Activated naive CD8-positive, alpha-beta T cell treated with anti-CD3 and anti-CD28 coated beads, Interleukin-2, amount 50 U/mL, for 24 hours (primary cell): Measurements from ENCODE around the gene IRF2.

Source experiments
- ATAC-seq: fragments of 150-1000 bp; cut with Tn5 transposase; one replicate; pipeline ENCODE4 v1.10.0; 2021
- DNase-seq: peaks from one replicate; pipeline ENCODE4 v3.0.0; 2021
- H3K27ac Mint-ChIP-seq: one replicate; pipeline ENCODE4 v1.8.0; 2021; ENCODE audit warnings: mild to moderate bottlenecking, mixed read lengths
- H3K27me3 Mint-ChIP-seq: one replicate; pipeline ENCODE4 v1.8.0; 2021; ENCODE audit warnings: mixed read lengths
- H3K36me3 Mint-ChIP-seq: one replicate; pipeline ENCODE4 v1.8.0; 2021; ENCODE audit warnings: low read depth, mixed read lengths
- H3K4me1 Mint-ChIP-seq: one replicate; pipeline ENCODE4 v1.8.0; 2021; ENCODE audit warnings: mixed read lengths
- H3K4me3 Mint-ChIP-seq: one replicate; pipeline ENCODE4 v1.8.0; 2021; ENCODE audit warnings: mild to moderate bottlenecking, moderate library complexity, mixed read lengths
- H3K9me3 Mint-ChIP-seq: one replicate; pipeline ENCODE4 v1.8.0; 2021; ENCODE audit warnings: mixed read lengths

The IRF2 gene

DNA sequence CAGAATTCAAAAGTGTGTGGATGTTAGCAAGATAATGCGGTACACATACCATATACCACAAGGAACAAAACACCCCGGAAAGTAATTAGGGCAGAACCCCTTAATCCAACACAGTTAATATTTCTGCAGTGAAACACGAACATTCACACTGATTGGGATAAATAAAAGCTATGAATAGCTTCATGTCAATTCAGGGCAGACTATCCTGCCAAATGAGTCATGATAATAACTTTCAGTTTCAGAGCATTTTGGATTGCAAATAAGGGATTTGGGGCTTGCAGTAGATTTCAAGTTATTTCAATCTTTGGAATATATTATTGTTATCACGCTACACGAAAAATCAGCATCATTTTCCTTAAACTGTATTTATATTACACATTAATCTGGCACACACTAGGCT, 24.3 kb downstream of the IRF2 start:
- ATAC-seq (no peak), DNase-seq (no peak)
- Mint-ChIP-seq H3K27ac (peak overlapping the region; percentile 28), H3K36me3 (peaks cover 19% of the 10 kb centered on the region), H3K4me1 (peaks cover 84% of the 10 kb centered on the region), H3K9me3 (no peaks in the 10 kb centered on the region), H3K4me3 (no peak overlapping the region), H3K27me3 (no peaks in the 10 kb centered on the region)

DNA sequence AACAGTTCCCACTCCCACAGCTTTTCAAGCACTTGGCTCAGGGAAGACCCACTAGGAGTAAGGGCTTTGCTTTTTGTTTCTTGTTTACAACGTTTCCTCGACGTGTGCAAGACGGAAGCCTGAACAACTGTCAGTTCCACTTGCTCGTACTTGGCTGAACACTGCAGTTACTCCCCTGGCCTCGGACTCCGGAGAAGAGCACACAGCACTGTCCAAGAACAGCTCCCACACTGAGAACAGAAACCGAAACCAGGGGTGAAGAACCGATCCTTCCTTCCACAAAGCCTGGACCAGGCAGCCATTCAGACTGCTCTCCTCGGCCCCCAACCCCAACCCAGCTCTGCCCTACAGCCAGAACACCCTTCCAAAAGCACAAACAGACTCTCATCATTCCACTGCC, 25.5 kb downstream of the IRF2 start:
- H3K4me3 Mint-ChIP-seq, result peak overlapping the region; percentile 74
- H3K27me3 Mint-ChIP-seq, result no peaks in the 10 kb centered on the region
- H3K27ac Mint-ChIP-seq, result peak overlapping the region; percentile 63
- ATAC-seq, result no peak
- no peak for DNase-seq
- peaks cover 83% of the 10 kb centered on the region for H3K4me1 Mint-ChIP-seq
- H3K9me3 Mint-ChIP-seq, result no peaks in the 10 kb centered on the region
- H3K36me3 Mint-ChIP-seq, result peaks cover 19% of the 10 kb centered on the region

DNA sequence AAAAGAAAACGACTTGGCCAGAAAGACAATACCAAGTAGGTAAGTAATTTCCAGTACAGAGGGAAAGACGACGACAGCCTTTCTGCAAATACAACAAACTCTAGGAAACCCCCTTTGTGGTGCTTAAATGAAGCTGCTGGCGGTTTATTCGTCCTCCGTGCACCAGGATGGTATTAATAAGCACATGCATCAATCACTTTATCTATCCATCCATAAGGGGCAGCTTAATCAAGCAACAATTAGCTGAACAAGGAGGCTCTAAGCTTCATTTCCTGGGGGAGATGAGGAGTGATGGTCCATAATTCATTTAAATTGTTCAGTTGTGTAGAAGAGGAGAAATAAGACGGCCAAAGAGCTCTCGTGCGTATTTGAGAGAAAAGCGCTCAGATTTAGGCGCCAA, 26.2 kb downstream of the IRF2 start:
- Mint-ChIP-seq H3K9me3 (no peaks in the 10 kb centered on the region), H3K27ac (peak overlapping the region; percentile 68), H3K27me3 (no peaks in the 10 kb centered on the region), H3K4me1 (peaks cover 82% of the 10 kb centered on the region), H3K4me3 (no peak overlapping the region), H3K36me3 (peaks cover 19% of the 10 kb centered on the region)
- DNase-seq (no peak), ATAC-seq (no peak)

DNA sequence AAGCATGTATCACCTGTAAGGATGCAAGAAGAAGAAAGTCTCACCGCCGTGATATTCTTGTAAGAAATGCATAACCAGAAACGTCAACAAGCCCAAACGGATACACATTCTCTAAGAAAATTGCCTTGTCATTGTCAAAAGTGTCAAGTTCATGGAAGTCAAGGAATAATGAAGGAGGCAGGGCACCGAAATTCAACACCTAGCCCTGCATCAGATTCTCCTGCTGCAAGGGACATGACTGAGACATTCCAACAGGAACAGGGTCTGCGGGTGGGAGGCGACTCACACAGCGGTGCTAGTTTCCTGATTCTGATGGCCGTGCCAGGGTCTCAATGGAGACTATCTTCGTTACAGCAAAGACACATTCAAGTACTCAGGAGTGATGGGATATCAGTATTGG, 26.7 kb downstream of the IRF2 start:
- Mint-ChIP-seq H3K4me3 (no peak overlapping the region), H3K27ac (peak overlapping the region; percentile 63), H3K36me3 (peaks cover 19% of the 10 kb centered on the region), H3K27me3 (no peaks in the 10 kb centered on the region), H3K9me3 (no peaks in the 10 kb centered on the region), H3K4me1 (peaks cover 82% of the 10 kb centered on the region)
- ATAC-seq (no peak), DNase-seq (no peak)

DNA sequence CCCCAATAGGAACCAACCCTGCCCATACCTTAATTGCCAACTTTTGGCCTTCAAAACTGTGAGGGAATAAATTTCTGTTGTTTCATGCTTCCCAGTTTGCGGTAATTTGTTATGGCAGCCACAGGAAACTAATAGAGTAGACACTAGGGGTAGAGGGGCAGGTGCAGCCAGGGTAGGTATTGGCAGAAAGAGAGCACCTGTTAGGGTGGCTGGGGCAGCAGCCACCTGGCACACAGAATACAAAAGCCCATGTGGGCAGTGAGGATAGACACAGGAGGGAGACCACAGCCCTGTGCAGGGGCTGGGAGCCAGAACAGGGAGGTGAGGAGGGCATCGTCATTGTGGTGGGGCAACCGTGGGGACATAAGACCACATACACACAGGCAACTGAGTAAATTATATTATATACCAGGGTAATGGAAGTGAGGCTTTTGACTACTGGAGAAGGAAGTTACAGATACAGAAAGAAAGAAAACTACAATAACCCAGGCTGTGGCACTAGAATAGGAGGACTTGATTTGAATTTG, 28.2 kb downstream of the IRF2 start:
- Mint-ChIP-seq H3K4me3 (no peak overlapping the region), H3K36me3 (peaks cover 19% of the 10 kb centered on the region), H3K9me3 (no peaks in the 10 kb centered on the region), H3K4me1 (peaks cover 84% of the 10 kb centered on the region), H3K27me3 (no peaks in the 10 kb centered on the region), H3K27ac (peak overlapping the region; percentile 44)
- ATAC-seq (no peak), DNase-seq (no peak)

DNA sequence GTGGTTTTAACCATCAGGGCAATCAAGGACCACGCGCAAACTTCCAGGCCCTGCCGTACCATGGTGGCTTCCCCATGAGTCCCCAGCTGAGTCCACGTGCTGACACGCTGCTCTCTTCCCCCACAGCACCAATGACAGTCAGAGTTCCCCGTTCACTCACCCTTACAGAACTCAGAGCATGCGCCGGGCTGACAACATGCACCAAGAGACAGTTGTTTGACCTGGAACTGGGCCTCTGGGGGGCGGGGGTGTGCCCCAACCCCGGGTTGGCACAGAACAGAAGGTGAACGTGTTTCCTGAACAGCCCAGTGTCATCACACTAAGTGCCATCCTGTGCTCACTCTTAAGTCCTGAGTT, 29.4 kb downstream of the IRF2 start:
- Mint-ChIP-seq H3K9me3 (no peaks in the 10 kb centered on the region), H3K36me3 (peaks cover 20% of the 10 kb centered on the region), H3K27ac (peak overlapping the region; percentile 68), H3K4me1 (peaks cover 88% of the 10 kb centered on the region), H3K27me3 (no peaks in the 10 kb centered on the region), H3K4me3 (no peak overlapping the region)
- DNase-seq, result peak; percentile 53
- ATAC-seq, result peak; percentile 88

DNA sequence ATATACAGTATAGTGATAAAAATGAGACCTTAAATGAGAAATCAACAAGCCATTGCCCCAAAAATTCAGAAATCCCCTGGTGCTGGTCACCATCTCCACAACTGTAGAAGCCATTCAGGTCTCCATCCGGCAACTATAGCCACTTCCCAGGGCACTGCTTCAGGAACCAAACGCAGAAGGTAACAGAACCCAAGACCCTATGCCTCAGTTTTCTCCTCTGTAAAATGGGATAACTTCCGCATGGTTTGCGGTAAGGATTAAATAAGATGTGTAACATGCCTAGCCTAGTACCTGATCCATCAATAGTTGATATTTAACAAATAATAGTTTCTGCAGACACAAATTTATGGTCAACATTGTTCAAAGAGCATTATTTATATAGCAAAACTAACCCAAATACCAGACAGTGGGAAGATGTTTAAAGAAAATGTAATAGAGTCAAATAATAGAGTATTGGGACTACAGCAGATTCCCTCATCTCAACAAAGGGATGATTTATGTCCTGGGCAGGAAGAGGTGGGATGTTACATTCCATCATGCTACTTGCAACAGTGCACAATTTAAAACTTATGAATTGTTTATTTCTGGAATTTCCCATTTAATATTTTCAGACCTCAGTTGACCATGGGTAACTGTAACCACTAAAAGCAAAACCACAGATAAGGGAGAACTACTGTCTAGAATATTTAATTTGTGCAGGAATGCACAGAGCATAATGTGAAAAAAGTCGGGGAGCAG, 30.0 kb downstream of the IRF2 start:
- DNase-seq (no peak), ATAC-seq (no peak)
- H3K4me1 Mint-ChIP-seq, result peaks cover 82% of the 10 kb centered on the region
- H3K27ac Mint-ChIP-seq, result peak overlapping the region; percentile 68
- no peaks in the 10 kb centered on the region for H3K27me3 Mint-ChIP-seq
- no peaks in the 10 kb centered on the region for H3K9me3 Mint-ChIP-seq
- peaks cover 16% of the 10 kb centered on the region for H3K36me3 Mint-ChIP-seq
- H3K4me3 Mint-ChIP-seq, result no peak overlapping the region

DNA sequence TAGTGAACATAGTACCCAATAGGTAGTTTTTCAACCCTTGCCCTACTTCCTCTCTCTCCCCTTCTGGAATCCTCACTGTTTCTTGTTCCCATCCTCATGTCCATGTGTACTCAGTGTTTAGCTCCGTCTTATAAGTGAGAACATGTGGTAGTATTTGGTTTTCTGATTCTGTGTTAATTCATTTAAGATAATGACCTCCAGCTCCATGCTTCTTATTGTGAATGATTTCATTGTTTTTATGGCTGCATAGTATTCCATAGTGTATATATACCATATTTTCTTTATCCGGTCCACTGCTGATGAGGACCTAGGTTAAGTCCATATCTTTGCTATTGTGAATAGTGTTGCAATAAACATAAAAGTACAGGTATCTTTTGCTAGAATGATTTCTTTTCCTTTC, 31.0 kb downstream of the IRF2 start:
- no peak for DNase-seq
- Mint-ChIP-seq H3K9me3 (no peaks in the 10 kb centered on the region), H3K27ac (no peak overlapping the region), H3K27me3 (no peaks in the 10 kb centered on the region), H3K4me1 (peaks cover 78% of the 10 kb centered on the region), H3K36me3 (peaks cover 8% of the 10 kb centered on the region), H3K4me3 (no peak overlapping the region)
- no peak for ATAC-seq

DNA sequence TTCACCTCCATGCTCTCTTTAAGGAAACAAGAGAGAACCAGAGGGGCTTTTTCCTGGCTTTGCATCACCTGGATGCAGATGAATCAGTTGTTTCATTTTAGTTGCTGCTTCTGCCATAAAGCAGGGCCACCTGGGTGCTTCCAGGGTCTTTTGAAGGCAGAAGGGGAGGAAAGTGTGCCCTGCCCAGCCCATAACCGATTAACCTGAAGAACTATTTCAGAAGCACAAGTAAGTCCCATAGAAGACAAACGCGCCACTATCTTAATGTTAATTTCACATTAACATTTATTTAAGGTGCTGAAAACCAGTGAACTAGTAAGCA, 32.1 kb downstream of the IRF2 start:
- no peaks in the 10 kb centered on the region for H3K9me3 Mint-ChIP-seq
- ATAC-seq (no peak), DNase-seq (no peak)
- H3K36me3 Mint-ChIP-seq, result peaks cover 7% of the 10 kb centered on the region
- no peak overlapping the region for H3K4me3 Mint-ChIP-seq
- H3K27ac Mint-ChIP-seq, result peak overlapping the region; percentile 61
- peaks cover 79% of the 10 kb centered on the region for H3K4me1 Mint-ChIP-seq
- no peaks in the 10 kb centered on the region for H3K27me3 Mint-ChIP-seq

DNA sequence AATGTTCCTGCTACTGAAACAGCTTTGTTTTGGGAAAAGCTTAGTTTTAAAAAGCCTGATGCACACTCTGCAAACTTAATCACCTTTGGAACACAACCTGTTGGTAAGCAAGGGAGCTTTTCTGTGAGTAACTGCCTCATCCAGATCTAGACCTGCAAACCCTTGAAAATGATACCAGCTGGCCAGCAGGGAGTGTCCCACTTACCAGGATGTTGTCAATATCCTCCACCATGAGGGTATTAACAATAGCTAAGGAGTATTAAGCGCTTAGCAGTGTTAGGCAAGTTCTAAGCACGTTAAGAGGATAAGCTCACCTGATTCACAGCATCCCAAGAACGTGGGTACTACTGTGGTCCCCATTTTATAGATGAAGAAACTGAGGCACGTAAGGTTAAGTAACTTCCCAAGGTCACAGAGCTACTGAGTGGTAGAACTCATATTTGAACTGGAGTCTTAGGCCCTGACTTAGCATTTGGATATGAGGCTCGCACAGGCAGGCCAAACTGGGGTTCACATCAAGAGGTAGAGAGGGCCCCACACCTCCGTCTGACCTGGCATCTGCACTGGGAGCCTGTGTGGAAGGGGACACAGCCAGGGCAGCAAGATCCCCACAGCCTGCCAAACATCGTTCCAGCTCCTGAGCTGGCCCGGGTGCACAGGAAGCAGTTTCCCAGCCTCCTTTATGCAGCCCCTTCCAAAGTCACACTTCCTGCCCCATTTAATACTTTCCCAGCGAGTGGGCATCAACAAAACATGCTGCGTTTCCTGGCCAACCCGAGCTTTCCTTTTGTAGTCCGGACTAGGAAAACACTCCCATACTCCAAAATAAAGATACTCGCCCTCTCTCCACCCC, 32.7 kb downstream of the IRF2 start:
- H3K27me3 Mint-ChIP-seq, result no peaks in the 10 kb centered on the region
- ATAC-seq (no peak), DNase-seq (no peak)
- H3K27ac Mint-ChIP-seq, result peak overlapping the region; percentile 61
- H3K36me3 Mint-ChIP-seq, result peaks cover 7% of the 10 kb centered on the region
- no peaks in the 10 kb centered on the region for H3K9me3 Mint-ChIP-seq
- H3K4me1 Mint-ChIP-seq, result peaks cover 80% of the 10 kb centered on the region
- H3K4me3 Mint-ChIP-seq, result no peak overlapping the region

DNA sequence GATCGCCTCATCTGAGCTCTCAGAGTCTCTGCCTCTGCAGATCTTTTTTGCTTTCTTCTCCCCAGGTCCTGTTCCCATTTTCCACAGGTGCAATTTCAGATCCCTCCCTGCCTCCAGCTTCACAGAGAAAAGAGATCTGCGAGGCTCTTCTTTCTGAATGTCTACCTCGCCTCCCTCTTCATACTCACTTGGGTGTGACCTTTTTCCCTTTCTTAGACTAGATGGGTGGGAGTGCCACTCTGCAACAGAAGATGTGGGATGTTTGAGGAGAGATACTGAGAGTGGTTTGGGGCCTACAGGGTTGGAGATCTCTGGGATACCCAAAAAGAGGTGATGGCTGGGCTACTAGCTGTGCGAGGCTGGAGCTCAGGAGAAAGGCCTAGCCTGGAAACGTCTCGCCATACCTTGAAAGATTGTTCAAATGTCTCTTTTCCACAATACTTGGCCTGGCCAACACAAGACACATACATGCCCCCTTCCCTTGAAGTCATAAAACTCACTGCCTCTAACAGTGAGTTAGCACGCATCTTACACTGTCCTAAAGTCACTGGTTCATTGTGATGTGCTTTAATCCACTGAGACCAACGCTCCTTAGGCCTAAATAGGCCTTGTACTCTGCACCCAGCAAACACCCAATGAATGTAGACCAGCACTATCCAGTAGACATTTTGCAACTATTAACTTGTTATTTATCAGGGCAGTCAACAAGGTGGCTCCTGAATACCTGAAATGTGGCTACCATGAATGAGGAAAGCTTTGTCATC, 33.6 kb downstream of the IRF2 start:
- H3K27me3 Mint-ChIP-seq, result no peaks in the 10 kb centered on the region
- H3K9me3 Mint-ChIP-seq, result no peaks in the 10 kb centered on the region
- peaks cover 77% of the 10 kb centered on the region for H3K4me1 Mint-ChIP-seq
- H3K36me3 Mint-ChIP-seq, result peaks cover 5% of the 10 kb centered on the region
- no peak overlapping the region for H3K4me3 Mint-ChIP-seq
- no peak for DNase-seq
- no peak for ATAC-seq
- peak overlapping the region; percentile 0 for H3K27ac Mint-ChIP-seq

DNA sequence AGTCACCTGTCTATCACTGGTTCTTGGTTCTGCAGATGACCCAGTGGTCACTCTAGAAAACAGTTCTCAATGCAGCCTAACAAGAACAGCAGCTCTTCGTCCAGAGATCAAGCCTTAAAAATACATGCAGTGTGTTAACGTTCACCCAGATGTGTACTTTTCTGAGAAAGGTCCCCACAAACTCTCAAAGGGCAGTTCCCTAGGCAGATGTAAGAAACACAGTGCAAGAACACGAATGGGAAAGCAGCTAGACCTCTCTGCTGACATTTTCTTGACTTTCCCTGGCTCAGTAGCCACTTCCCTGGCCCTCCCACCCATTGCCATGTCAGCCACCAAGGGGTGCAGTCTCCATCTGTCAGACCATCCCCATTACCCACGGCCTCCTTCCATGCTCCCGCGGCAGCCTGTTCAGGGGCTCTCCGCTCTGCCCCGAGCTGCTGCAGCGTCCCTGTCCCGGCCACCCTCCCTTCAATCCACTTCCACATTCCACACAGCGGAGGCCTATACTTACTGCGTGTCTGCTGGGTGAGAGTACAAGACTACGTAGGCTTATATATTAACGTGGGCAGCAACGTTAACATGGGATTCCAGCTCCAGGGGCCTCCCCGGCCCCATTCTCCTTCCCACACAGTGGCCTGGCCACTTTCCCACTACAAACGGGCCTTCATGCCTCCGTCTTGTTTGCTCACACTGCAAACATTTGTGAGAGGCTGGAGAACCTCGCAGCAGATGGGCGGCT, 34.3 kb downstream of the IRF2 start:
- Mint-ChIP-seq H3K4me3 (no peak overlapping the region), H3K4me1 (peaks cover 75% of the 10 kb centered on the region)
- ATAC-seq, result no peak

DNA sequence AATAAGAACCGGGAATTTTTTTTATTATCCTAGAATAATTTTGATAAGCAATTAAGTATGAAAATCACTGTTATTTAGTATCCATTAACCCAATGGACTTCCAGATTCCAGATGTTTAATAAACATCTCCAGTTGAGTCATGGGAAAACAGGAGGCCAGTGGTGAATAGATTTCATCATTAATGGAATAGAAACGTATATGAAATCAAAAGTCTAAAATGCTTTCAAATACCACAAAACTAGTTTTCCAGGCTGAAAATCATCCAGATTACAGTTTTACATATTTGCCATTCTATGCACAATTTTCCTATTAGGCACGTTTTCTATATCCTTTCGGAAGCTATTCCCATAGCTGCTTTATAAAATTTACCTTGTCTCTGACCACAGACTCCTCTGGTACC, 35.0 kb downstream of the IRF2 start:
- H3K36me3 Mint-ChIP-seq, result peaks cover 3% of the 10 kb centered on the region
- no peak for ATAC-seq
- H3K4me3 Mint-ChIP-seq, result no peak overlapping the region
- H3K27ac Mint-ChIP-seq, result no peak overlapping the region
- H3K9me3 Mint-ChIP-seq, result no peaks in the 10 kb centered on the region
- H3K4me1 Mint-ChIP-seq, result peaks cover 73% of the 10 kb centered on the region
- H3K27me3 Mint-ChIP-seq, result no peaks in the 10 kb centered on the region
- no peak for DNase-seq

More for the DNA sequence above, 34.3 kb downstream of the IRF2 start:
- no peak overlapping the region for H3K27ac Mint-ChIP-seq
- no peaks in the 10 kb centered on the region for H3K9me3 Mint-ChIP-seq
- H3K36me3 Mint-ChIP-seq, result peaks cover 3% of the 10 kb centered on the region
- DNase-seq, result no peak
- no peaks in the 10 kb centered on the region for H3K27me3 Mint-ChIP-seq

DNA sequence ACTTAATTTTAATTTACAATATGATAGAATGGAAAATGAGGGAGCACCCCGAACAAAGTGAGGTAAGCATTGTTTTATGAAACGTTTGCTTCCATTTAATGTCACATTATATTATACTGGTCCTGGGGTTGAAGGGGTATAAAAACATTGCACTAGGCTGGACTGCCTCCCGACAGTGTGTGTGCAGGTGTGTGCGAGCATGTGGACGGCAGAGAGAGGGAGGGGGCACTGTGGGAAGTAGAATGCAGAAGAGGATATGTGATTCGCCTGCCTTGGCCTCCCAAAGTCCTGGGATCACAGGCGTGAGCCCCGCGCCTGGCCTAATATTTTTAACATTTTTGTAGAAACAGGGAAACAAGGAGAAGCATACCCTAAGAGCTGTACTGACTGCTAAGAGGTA, 36.0 kb downstream of the IRF2 start:
- Mint-ChIP-seq H3K27me3 (no peaks in the 10 kb centered on the region), H3K27ac (peak overlapping the region; percentile 41), H3K36me3 (peaks cover 3% of the 10 kb centered on the region), H3K4me1 (peaks cover 67% of the 10 kb centered on the region), H3K4me3 (no peak overlapping the region), H3K9me3 (no peaks in the 10 kb centered on the region)
- ATAC-seq (no peak), DNase-seq (no peak)
